NCI-H226 (cell line): Measurements from ENCODE around the gene RNF166.

Source experiments
- DNase-seq: peaks from one replicate; pipeline ENCODE4 v3.0.0-alpha.2; 2015

Gene RNF166

GRCh38 chr16:88691129-88691813, 14.9 kb downstream of the RNF166 start:
- no peak for DNase-seq

- DNase-seq, result no peak
Measured at GRCh38 chr16:88690341-88691128, 15.7 kb downstream of the RNF166 start.

GRCh38 chr16:88688013-88688778, 18.0 kb downstream of the RNF166 start:
- DNase-seq, result peak; percentile 75

GRCh38 chr16:88687676-88688012, 18.6 kb downstream of the RNF166 start:
- DNase-seq, result no peak

- DNase-seq, result no peak
Measured at GRCh38 chr16:88687254-88687576, 19.0 kb downstream of the RNF166 start.

GRCh38 chr16:88686439-88687253, 19.6 kb downstream of the RNF166 start, which contains the start of gene SNAI3:
Gene SNAI3, minus strand, starts transcription at chr16:88686507. Its CDS starts 101 bp downstream, at chr16:88686406.
- peak; percentile 78 for DNase-seq

- no peak for DNase-seq
Measured at GRCh38 chr16:88686062-88686438, 20.2 kb downstream of the RNF166 start.

GRCh38 chr16:88685156-88686061, 20.8 kb downstream of the RNF166 start:
- peak; percentile 43 for DNase-seq

GRCh38 chr16:88684569-88685155, 21.5 kb downstream of the RNF166 start:
- DNase-seq, result no peak

- peak; percentile 36 for DNase-seq
Measured at GRCh38 chr16:88681709-88682451, 24.3 kb downstream of the RNF166 start.

GRCh38 chr16:88681084-88681680, 25.0 kb downstream of the RNF166 start:
- no peak for DNase-seq

GRCh38 chr16:88680554-88681083, 25.6 kb downstream of the RNF166 start:
- DNase-seq, result no peak

GRCh38 chr16:88678224-88678979, 27.8 kb downstream of the RNF166 start:
- no peak for DNase-seq

- DNase-seq, result no peak
Measured at GRCh38 chr16:88677721-88678120, 28.5 kb downstream of the RNF166 start.

- no peak for DNase-seq
Measured at GRCh38 chr16:88676502-88677242, 29.5 kb downstream of the RNF166 start.

- DNase-seq, result no peak
Measured at GRCh38 chr16:88673716-88674379, 32.4 kb downstream of the RNF166 start.

GRCh38 chr16:88672776-88673175, 33.4 kb downstream of the RNF166 start:
- DNase-seq, result no peak

GRCh38 chr16:88671806-88672205, 34.4 kb downstream of the RNF166 start:
- no peak for DNase-seq
